Astrocyte (in vitro differentiated cells and primary cell): ENCODE measurements around the gene IRF9. TPM values are rescaled to one million over a fixed set of nuclear protein-coding genes. Genes with fewer than 3 reads are reported as not detected.

Experiments
- DNase-seq: peaks from one replicate; pipeline ENCODE4 v3.0.0-alpha.2; 2010; ENCODE audit warnings: low read depth
- FAIRE-seq: peaks from 2 replicates; lab custom pipeline; 2011; peaks lifted over from hg19 to GRCh38; lab: Jason Lieb, UNC
- H2AFZ ChIP-seq: 2 replicates; pipeline ENCODE4 v1.6.0; 2012; ENCODE audit warnings: low read depth, low read length, inconsistent platforms
- H3K27ac ChIP-seq: 2 replicates; pipeline ENCODE4 v1.5.1; 2011; ENCODE audit warnings: low read depth, low read length, inconsistent platforms
- H3K27me3 ChIP-seq: 2 replicates; pipeline ENCODE4 v1.6.0; 2011; ENCODE audit warnings: low read length, inconsistent platforms; ENCODE audit not compliant: insufficient read depth
- H3K36me3 ChIP-seq: 2 replicates; pipeline ENCODE4 v1.5.1; 2011; ENCODE audit warnings: low read length, inconsistent platforms; ENCODE audit not compliant: insufficient read depth
- H3K4me1 ChIP-seq: 2 replicates; pipeline ENCODE4 v1.5.1; 2011; ENCODE audit warnings: low read length, inconsistent platforms; ENCODE audit not compliant: insufficient read depth
- H3K4me2 ChIP-seq: 2 replicates; pipeline ENCODE4 v1.6.0; 2012; ENCODE audit warnings: low read length, inconsistent platforms
- H3K4me3 ChIP-seq: 2 replicates; pipeline ENCODE4 v1.5.1; 2011; ENCODE audit warnings: low read depth, mild to moderate bottlenecking, low read length, inconsistent platforms; ENCODE audit not compliant: insufficient read depth
- H3K79me2 ChIP-seq: 2 replicates; pipeline ENCODE4 v1.6.0; 2012; ENCODE audit warnings: mild to moderate bottlenecking, low read length, inconsistent platforms; ENCODE audit not compliant: insufficient read depth
- H3K9ac ChIP-seq: 2 replicates; pipeline ENCODE4 v1.6.0; 2012; ENCODE audit warnings: mild to moderate bottlenecking, low read length, inconsistent platforms
- H3K9me3 ChIP-seq: 2 replicates; pipeline ENCODE4 v1.5.1; 2012; ENCODE audit warnings: low read depth, mild to moderate bottlenecking, low read length, inconsistent platforms; ENCODE audit not compliant: insufficient read depth
- H4K20me1 ChIP-seq: 2 replicates; pipeline ENCODE4 v1.6.0; 2012; ENCODE audit warnings: low read length, inconsistent platforms; ENCODE audit not compliant: insufficient read depth
- H3K27ac Mint-ChIP-seq: one replicate; pipeline ENCODE4 v1.8.0; 2021; ENCODE audit warnings: mild to moderate bottlenecking, mixed read lengths; ENCODE audit not compliant: unreplicated experiment
- H3K27me3 Mint-ChIP-seq: one replicate; pipeline ENCODE4 v1.8.0; 2021; ENCODE audit warnings: low read depth, mixed read lengths; ENCODE audit not compliant: unreplicated experiment
- H3K36me3 Mint-ChIP-seq: one replicate; pipeline ENCODE4 v1.8.0; 2021; ENCODE audit warnings: low read depth, mixed read lengths; ENCODE audit not compliant: unreplicated experiment
- H3K4me1 Mint-ChIP-seq: one replicate; pipeline ENCODE4 v1.8.0; 2021; ENCODE audit warnings: low read depth, mixed read lengths; ENCODE audit not compliant: unreplicated experiment
- H3K4me3 Mint-ChIP-seq: one replicate; pipeline ENCODE4 v1.8.0; 2021; ENCODE audit warnings: mild to moderate bottlenecking, moderate library complexity, mixed read lengths; ENCODE audit not compliant: unreplicated experiment
- H3K9me3 Mint-ChIP-seq: one replicate; pipeline ENCODE4 v1.8.0; 2021; ENCODE audit warnings: mild to moderate bottlenecking, mixed read lengths; ENCODE audit not compliant: unreplicated experiment
- CTCF ChIP-seq: IDR thresholded peaks from 2 replicates; pipeline ENCODE4 v1.5.1; 2011; ENCODE audit warnings: low read depth, mild to moderate bottlenecking, inconsistent platforms, low read length, moderate library complexity; ENCODE audit not compliant: insufficient read depth
- EZH2 ChIP-seq: IDR thresholded peaks from 2 replicates; pipeline ENCODE4 v1.6.1; 2012; ENCODE audit warnings: mild to moderate bottlenecking, low read length, inconsistent platforms; ENCODE audit not compliant: insufficient read depth
- total RNA-seq: library from RNA; stranded (reverse); gene quantifications from 2 replicates; pipeline ENCODE4 v1.2.1, GENCODE V29; 2021

Gene IRF9
- total RNA-seq, 1 donor from 2014 or later, result 76.0 TPM

- Histone ChIP-seq H3K4me1 (peaks cover 8% of the 10 kb centered on the region), H2AFZ (peak within 1 kb of the TSS; percentile 97), H3K9ac (peak within 1 kb of the TSS; percentile 98), H4K20me1 (no peaks in the 10 kb centered on the region), H3K9me3 (no peaks in the 10 kb centered on the region), H3K79me2 (peaks cover 12% of the 10 kb centered on the region), H3K4me3 (peak within 1 kb of the TSS; percentile 87), H3K27ac (peak within 1 kb of the TSS; percentile 98), H3K4me2 (peak within 1 kb of the TSS; percentile 83), H3K27me3 (no peaks in the 10 kb centered on the region), H3K36me3 (no peaks in the 10 kb centered on the region)
- Mint-ChIP-seq H3K4me3 (peak within 1 kb of the TSS; percentile 92), H3K36me3 (peaks cover 22% of the 10 kb centered on the region), H3K4me1 (peaks cover 11% of the 10 kb centered on the region), H3K27ac (peak within 1 kb of the TSS; percentile 100), H3K27me3 (no peaks in the 10 kb centered on the region), H3K9me3 (no peaks in the 10 kb centered on the region)
- DNase-seq (peak; percentile 96), FAIRE-seq (no peak)
- TF ChIP-seq EZH2, result no peak
- no peak for TF ChIP-seq CTCF
These were observed 52.1 kb downstream of the IRF9 start, which contains the start of gene CHMP4A for GRCh38 chr14:24212924-24213865. Gene CHMP4A (minus strand): TSS chr14:24213488. CDS start chr14:24213439, 49 bp downstream.

- peaks cover 11% of the 10 kb centered on the region for H3K4me1 Mint-ChIP-seq
- no peak for DNase-seq
- no peaks in the 10 kb centered on the region for H4K20me1 ChIP-seq
- peak overlapping the region; percentile 97 for H2AFZ ChIP-seq
- H3K9me3 ChIP-seq, result no peaks in the 10 kb centered on the region
- FAIRE-seq, result no peak
- H3K4me1 ChIP-seq, result peaks cover 8% of the 10 kb centered on the region
- H3K4me3 Mint-ChIP-seq, result peak overlapping the region; percentile 92
- peaks cover 19% of the 10 kb centered on the region for H3K36me3 Mint-ChIP-seq
- H3K27ac ChIP-seq, result peak overlapping the region; percentile 98
- H3K4me2 ChIP-seq, result peak overlapping the region; percentile 83
- H3K9ac ChIP-seq, result peak overlapping the region; percentile 98
- TF ChIP-seq EZH2, result no peak
- no peak for TF ChIP-seq CTCF
- no peaks in the 10 kb centered on the region for H3K27me3 ChIP-seq
- no peaks in the 10 kb centered on the region for H3K27me3 Mint-ChIP-seq
- H3K9me3 Mint-ChIP-seq, result no peaks in the 10 kb centered on the region
- H3K79me2 ChIP-seq, result peaks cover 19% of the 10 kb centered on the region
- H3K27ac Mint-ChIP-seq, result peak overlapping the region; percentile 100
- H3K36me3 ChIP-seq, result no peaks in the 10 kb centered on the region
- peak overlapping the region; percentile 87 for H3K4me3 ChIP-seq
These were observed 53.0 kb downstream of the IRF9 start for GRCh38 chr14:24213866-24214662.
